ENCODE data around the gene AKR1D1. TPM values are rescaled to one million over a fixed set of nuclear protein-coding genes. Genes with fewer than 3 reads are reported as not detected.

AKR1D1 gene
- total RNA-seq, 1 donor from 2014 or later: not detected

DNA sequence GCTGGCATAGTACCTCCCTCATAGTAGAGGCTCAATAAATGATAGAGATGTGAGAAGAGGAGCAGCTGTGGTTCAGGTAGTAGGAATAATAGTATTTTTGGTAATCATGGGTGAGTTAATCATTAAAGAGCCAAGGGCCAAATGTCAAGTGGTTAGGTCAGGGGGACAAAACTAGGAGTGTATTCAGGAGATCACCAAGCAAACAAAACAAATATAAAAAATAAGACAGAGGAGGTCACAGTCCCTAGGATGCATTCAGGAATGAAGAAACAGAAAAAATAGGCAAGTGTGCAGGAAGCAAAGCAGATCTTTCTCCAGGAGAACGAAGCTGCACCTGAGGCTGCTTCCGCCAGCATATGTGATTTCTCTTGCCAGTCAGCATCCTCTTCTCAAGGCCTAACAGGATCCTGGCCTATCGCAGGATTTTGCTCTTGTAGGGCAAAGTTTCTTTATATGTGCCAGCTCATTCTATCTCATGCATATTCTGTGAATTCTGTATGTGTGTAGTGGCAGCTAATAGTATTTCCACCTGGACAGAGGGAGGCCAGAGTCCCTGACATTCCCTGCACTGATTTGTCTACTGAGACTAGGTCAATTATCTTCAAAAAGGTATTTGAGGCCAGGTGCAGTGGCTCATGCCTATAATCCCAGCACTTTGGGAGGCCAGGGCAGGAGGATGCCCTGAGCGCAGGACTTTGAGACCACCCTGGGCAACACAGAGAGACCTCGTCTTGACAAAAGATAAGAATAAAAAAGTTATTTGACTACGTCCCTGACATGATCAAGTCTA lies 82.7 kb downstream of the AKR1D1 start:
- Mint-ChIP-seq H3K27me3 (ENCODE audit: low read depth) (no peaks in the 10 kb centered on the region), H3K27ac (ENCODE audit: unreplicated experiment) (no peak overlapping the region), H3K9me3 (ENCODE audit: low read depth) (peaks cover under 1% of the 10 kb centered on the region), H3K36me3 (ENCODE audit: low read depth) (no peaks in the 10 kb centered on the region), H3K4me3 (ENCODE audit: unreplicated experiment) (no peak overlapping the region), H3K4me1 (ENCODE audit: low read depth) (no peaks in the 10 kb centered on the region)
- TF ChIP-seq, protein P1, sequence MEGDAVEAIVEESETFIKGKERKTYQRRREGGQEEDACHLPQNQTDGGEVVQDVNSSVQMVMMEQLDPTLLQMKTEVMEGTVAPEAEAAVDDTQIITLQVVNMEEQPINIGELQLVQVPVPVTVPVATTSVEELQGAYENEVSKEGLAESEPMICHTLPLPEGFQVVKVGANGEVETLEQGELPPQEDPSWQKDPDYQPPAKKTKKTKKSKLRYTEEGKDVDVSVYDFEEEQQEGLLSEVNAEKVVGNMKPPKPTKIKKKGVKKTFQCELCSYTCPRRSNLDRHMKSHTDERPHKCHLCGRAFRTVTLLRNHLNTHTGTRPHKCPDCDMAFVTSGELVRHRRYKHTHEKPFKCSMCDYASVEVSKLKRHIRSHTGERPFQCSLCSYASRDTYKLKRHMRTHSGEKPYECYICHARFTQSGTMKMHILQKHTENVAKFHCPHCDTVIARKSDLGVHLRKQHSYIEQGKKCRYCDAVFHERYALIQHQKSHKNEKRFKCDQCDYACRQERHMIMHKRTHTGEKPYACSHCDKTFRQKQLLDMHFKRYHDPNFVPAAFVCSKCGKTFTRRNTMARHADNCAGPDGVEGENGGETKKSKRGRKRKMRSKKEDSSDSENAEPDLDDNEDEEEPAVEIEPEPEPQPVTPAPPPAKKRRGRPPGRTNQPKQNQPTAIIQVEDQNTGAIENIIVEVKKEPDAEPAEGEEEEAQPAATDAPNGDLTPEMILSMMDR (IDR thresholded peaks at IDR 0.05): no peak
- DNase-seq (ENCODE audit: low spot score): no peak

DNA sequence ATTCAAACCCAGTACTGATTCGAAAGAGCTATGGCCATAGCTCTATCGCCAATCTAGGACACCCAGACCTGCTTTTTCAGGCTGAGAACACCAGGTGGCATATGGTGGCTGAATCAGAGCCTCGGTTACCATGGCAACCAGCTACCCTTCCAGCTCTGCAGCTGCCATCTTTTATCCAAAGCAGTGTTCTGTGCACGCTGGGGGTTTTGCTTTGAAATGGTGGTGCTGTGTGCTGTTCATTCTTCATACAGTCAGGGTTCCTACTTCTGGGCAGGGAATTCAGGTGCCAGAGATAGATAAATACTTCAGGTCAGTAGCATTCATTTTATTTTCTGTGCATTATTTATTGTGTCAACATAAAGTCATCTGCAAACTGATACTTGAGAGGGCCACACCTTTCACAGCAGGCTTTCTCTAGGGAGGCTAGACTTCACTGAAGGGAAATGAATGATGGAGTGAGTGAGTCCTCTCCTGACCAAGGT lies 85.4 kb downstream of the AKR1D1 start:
- TF ChIP-seq, protein P1 (IDR thresholded peaks at IDR 0.05): peak; percentile 89
- H3K4me3 Mint-ChIP-seq (ENCODE audit: unreplicated experiment): no peak overlapping the region
- H3K36me3 Mint-ChIP-seq (ENCODE audit: low read depth): peaks cover 7% of the 10 kb centered on the region

DNA sequence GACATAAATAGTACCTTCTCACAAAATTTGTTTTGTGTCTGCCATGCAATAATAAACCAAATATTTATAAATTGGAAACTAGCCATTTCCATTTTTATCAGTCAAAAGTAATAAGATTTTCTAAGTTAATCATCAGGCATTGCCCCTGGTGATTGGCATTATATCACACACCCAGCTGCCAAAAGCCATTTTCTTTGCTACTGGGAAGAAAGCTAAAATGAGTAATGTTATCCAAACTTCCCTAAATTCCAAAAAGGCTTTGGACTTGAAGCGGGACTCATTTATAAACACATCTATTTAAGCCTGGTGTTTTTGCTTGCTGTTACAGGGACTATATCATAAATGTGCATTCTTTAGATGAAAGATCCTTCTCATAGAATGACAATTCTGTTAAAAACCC lies 86.0 kb downstream of the AKR1D1 start:
- H3K36me3 Mint-ChIP-seq (ENCODE audit: low read depth): peaks cover 7% of the 10 kb centered on the region
- TF ChIP-seq, protein P1 (IDR thresholded peaks at IDR 0.05): no peak
- H3K4me1 Mint-ChIP-seq (ENCODE audit: low read depth): peaks cover 8% of the 10 kb centered on the region
- no peak for DNase-seq (ENCODE audit: low spot score)
- H3K27ac Mint-ChIP-seq (ENCODE audit: unreplicated experiment): no peak overlapping the region
- no peak overlapping the region for H3K4me3 Mint-ChIP-seq (ENCODE audit: unreplicated experiment)
- H3K9me3 Mint-ChIP-seq (ENCODE audit: low read depth): peaks cover 11% of the 10 kb centered on the region
- no peaks in the 10 kb centered on the region for H3K27me3 Mint-ChIP-seq (ENCODE audit: low read depth)

More for the DNA sequence above, 85.4 kb downstream of the AKR1D1 start:
- Mint-ChIP-seq H3K4me1 (ENCODE audit: low read depth) (peaks cover 3% of the 10 kb centered on the region), H3K9me3 (ENCODE audit: low read depth) (peaks cover 11% of the 10 kb centered on the region), H3K27ac (ENCODE audit: unreplicated experiment) (no peak overlapping the region), H3K27me3 (ENCODE audit: low read depth) (no peaks in the 10 kb centered on the region)
- no peak for DNase-seq (ENCODE audit: low spot score)

DNA sequence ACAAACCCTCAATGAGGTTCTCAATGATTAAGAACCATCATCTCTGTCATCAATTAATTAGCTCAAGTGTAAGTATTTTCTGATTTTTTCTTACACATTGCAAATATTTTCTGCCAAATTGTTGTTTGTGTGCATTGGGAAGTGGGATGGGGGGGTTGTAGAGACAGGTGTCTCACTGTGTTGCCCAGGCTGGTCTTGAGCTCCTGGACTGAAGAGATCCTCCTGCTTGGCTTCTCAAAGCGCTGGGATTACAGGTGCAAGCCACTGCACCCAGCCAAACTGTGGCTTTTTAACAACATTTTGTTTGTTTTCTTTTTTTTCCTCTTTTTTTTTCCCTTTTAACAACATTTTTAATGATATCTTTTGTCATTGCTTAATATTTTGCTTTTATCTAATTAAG lies 87.5 kb downstream of the AKR1D1 start:
- peaks cover 11% of the 10 kb centered on the region for H3K9me3 Mint-ChIP-seq (ENCODE audit: low read depth)
- H3K27ac Mint-ChIP-seq (ENCODE audit: unreplicated experiment): no peak overlapping the region
- TF ChIP-seq, protein P1 (IDR thresholded peaks at IDR 0.05): no peak
- H3K27me3 Mint-ChIP-seq (ENCODE audit: low read depth): no peaks in the 10 kb centered on the region
- DNase-seq (ENCODE audit: low spot score): no peak
- peaks cover 7% of the 10 kb centered on the region for H3K36me3 Mint-ChIP-seq (ENCODE audit: low read depth)
- H3K4me3 Mint-ChIP-seq (ENCODE audit: unreplicated experiment): no peak overlapping the region
- peaks cover 8% of the 10 kb centered on the region for H3K4me1 Mint-ChIP-seq (ENCODE audit: low read depth)

DNA sequence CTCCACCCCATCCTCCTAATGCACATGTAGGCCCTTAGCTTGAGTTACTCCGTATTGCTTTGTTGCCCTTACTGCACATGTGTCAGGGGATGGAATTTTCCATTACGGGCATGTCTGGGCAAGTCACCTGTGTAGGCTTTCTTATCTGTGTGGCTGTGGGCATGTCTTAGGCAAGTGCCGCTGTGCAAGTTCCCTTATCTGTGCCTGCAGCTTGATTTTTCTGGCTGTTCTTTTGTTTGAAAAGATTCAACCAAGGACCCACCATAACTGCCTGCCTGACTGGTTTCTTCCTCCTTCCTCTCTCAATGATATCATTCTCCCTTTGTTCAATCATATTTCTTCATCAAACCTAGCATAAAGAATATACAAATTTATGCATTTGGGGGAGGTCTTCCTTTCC lies 88.5 kb downstream of the AKR1D1 start:
- H3K4me3 Mint-ChIP-seq (ENCODE audit: unreplicated experiment): no peak overlapping the region
- H3K4me1 Mint-ChIP-seq (ENCODE audit: low read depth): peaks cover 14% of the 10 kb centered on the region
- no peak for DNase-seq (ENCODE audit: low spot score)
- H3K36me3 Mint-ChIP-seq (ENCODE audit: low read depth): peaks cover 7% of the 10 kb centered on the region
- no peaks in the 10 kb centered on the region for H3K27me3 Mint-ChIP-seq (ENCODE audit: low read depth)
- H3K27ac Mint-ChIP-seq (ENCODE audit: unreplicated experiment): no peak overlapping the region
- peaks cover 11% of the 10 kb centered on the region for H3K9me3 Mint-ChIP-seq (ENCODE audit: low read depth)
- TF ChIP-seq, protein P1 (IDR thresholded peaks at IDR 0.05): no peak

Measured in chondrocyte (in vitro differentiated cells).